ENCODE measurements around the gene ATF7. TPM values are rescaled to one million over a fixed set of nuclear protein-coding genes. Genes with fewer than 3 reads are reported as not detected.

Gene ATF7
- polyA plus RNA-seq, 3 donors, result 21.7 to 27.9 (median 24.4) TPM

- Histone ChIP-seq H2AFZ (ENCODE audit: insufficient read depth, low read depth, low read length, poor library complexity, severe bottlenecking) (peak within 1 kb of the TSS; percentile 91), H3K27me3 (ENCODE audit: control insufficient read depth in 2 of 2, insufficient read depth in 2 of 2, low read length in 2 of 2) (no peaks in the 10 kb centered on the region), H3K36me3 (replicated peaks in 1 of 2; ENCODE audit: control insufficient read depth in 1 of 2, insufficient read depth in 2 of 2, low read length in 2 of 2) (peaks cover 15 to 27% of the 10 kb centered on the region in 2 donors), H3K9me3 (replicated peaks in 1 of 2; ENCODE audit: control insufficient read depth in 1 of 2, insufficient read depth in 1 of 2, low read length in 2 of 2) (no peaks in the 10 kb centered on the region), H3K4me1 (ENCODE audit: control insufficient read depth in 1 of 2, insufficient read depth in 2 of 2, low read length in 2 of 2) (peaks cover 42 to 46% of the 10 kb centered on the region in 2 donors), H4K20me1 (ENCODE audit: insufficient read depth, low read length) (no peaks in the 10 kb centered on the region), H3K9ac (ENCODE audit: insufficient read depth, low read length, poor library complexity, severe bottlenecking) (peak within 1 kb of the TSS; percentile 88), H3K79me2 (ENCODE audit: insufficient read depth, low read length) (peaks cover 24% of the 10 kb centered on the region), H3K4me2 (replicated peaks; ENCODE audit: extremely low read depth, low read length, poor library complexity, severe bottlenecking) (peak within 1 kb of the TSS; percentile 97), H3K27ac (ENCODE audit: low read depth in 1 of 2, low read length in 2 of 2) (peak within 1 kb of the TSS; percentile 99), H3K4me3 (replicated peaks in 1 of 3; ENCODE audit: low read depth in 2 of 3, low read length in 3 of 3) (peak within 1 kb of the TSS; percentile 74 to 83 (median 81))
- H3K9me3 Mint-ChIP-seq, result no peaks in the 10 kb centered on the region
- H3K27me3 Mint-ChIP-seq (ENCODE audit: low read depth in 3 of 3), result peaks cover 0 to 6% (median 0%) of the 10 kb centered on the region in 3 donors
- peaks cover 18 to 28% of the 10 kb centered on the region in 2 donors for H3K36me3 Mint-ChIP-seq
- H3K4me1 Mint-ChIP-seq, result peaks cover 47% of the 10 kb centered on the region
- no peak for TF ChIP-seq CTCF (IDR thresholded peaks at IDR 0.05)
- H3K27ac Mint-ChIP-seq, result peak within 1 kb of the TSS; percentile 97 to 99 (median 99)
- peak within 1 kb of the TSS; percentile 88 to 100 for H3K4me3 Mint-ChIP-seq
- intact Hi-C loops (cut with micrococcal nuclease), result loop anchor here (1.0 to 10.0 kb wide), 5 partner anchors 49 to 286 kb away; partner anchors contain the start of genes PCBP2 (in 2 of the 2) and AAAS (in 1 of the 2)
- peak; percentile 99 for DNase-seq
- WGBS (ENCODE audit: insufficient coverage), result 0% methylated on average over 63 of the region's 74 CpGs
Measured at GRCh38 chr12:53500776-53501614, 125.2 kb downstream of the ATF7 start, which contains the start of gene TARBP2. TARBP2 (plus strand) TSS chr12:53501283; CDS start chr12:53501409, 126 bp downstream.

GRCh38 chr12:53500142-53500775, 125.9 kb downstream of the ATF7 start:
- intact Hi-C loops (cut with micrococcal nuclease), result loop anchor here (1.0 to 10.0 kb wide), 4 partner anchors 48 to 285 kb away; partner anchors contain the start of genes AAAS (in 1 of the 2) and PCBP2 (in 1 of the 2)

More at GRCh38 chr12:53500142-53500775, 125.9 kb downstream of the ATF7 start:
- H2AFZ ChIP-seq (ENCODE audit: insufficient read depth, low read depth, low read length, poor library complexity, severe bottlenecking), result peak overlapping the region; percentile 84
- peaks cover 24% of the 10 kb centered on the region for H3K79me2 ChIP-seq (ENCODE audit: insufficient read depth, low read length)
- Mint-ChIP-seq H3K27me3 (ENCODE audit: low read depth in 3 of 3) (peaks cover 0 to 6% (median 0%) of the 10 kb centered on the region in 3 donors), H3K9me3 (no peaks in the 10 kb centered on the region), H3K4me3 (peak overlapping the region; percentile 88 to 100), H3K36me3 (peaks cover 11 to 21% of the 10 kb centered on the region in 2 donors), H3K27ac (peak overlapping the region; percentile 97 to 99 (median 99)), H3K4me1 (peaks cover 51% of the 10 kb centered on the region)
- H3K27ac ChIP-seq (ENCODE audit: low read depth in 1 of 2, low read length in 2 of 2), result peak overlapping the region; percentile 99
- H3K27me3 ChIP-seq (ENCODE audit: control insufficient read depth in 2 of 2, insufficient read depth in 2 of 2, low read length in 2 of 2), result no peaks in the 10 kb centered on the region
- H3K36me3 ChIP-seq (replicated peaks in 1 of 2; ENCODE audit: control insufficient read depth in 1 of 2, insufficient read depth in 2 of 2, low read length in 2 of 2), result peaks cover 12 to 19% of the 10 kb centered on the region in 2 donors
- no peak for TF ChIP-seq CTCF (IDR thresholded peaks at IDR 0.05)
- H3K9ac ChIP-seq (ENCODE audit: insufficient read depth, low read length, poor library complexity, severe bottlenecking), result peak overlapping the region; percentile 88
- DNase-seq, result peak; percentile 77 to 85 (median 84)
- WGBS (ENCODE audit: insufficient coverage), result 0% methylated on average over 14 of the region's 17 CpGs
- H4K20me1 ChIP-seq (ENCODE audit: insufficient read depth, low read length), result no peaks in the 10 kb centered on the region
- peak overlapping the region; percentile 97 for H3K4me2 ChIP-seq (replicated peaks; ENCODE audit: extremely low read depth, low read length, poor library complexity, severe bottlenecking)
- H3K9me3 ChIP-seq (replicated peaks in 1 of 2; ENCODE audit: control insufficient read depth in 1 of 2, insufficient read depth in 1 of 2, low read length in 2 of 2), result no peaks in the 10 kb centered on the region
- peak overlapping the region; percentile 74 to 83 (median 81) for H3K4me3 ChIP-seq (replicated peaks in 1 of 3; ENCODE audit: low read depth in 2 of 3, low read length in 3 of 3)
- H3K4me1 ChIP-seq (ENCODE audit: control insufficient read depth in 1 of 2, insufficient read depth in 2 of 2, low read length in 2 of 2), result peaks cover 45 to 49% of the 10 kb centered on the region in 2 donors

All from CD14-positive monocyte (primary cell).